SK-N-SH treated with all-trans-retinoic acid at 6 μM for 48 hours (cell line): Measurements from ENCODE around the gene LRRC18.

Experiments
- ATAC-seq: fragments of 200-7000 bp; cut with Tn5 transposase; 3 replicates; pipeline ENCODE4 v1.9.1; 2020; ENCODE audit warnings: mild to moderate bottlenecking, moderate library complexity
- ARNTL ChIP-seq: fragments of 450-650 bp; formaldehyde crosslinking; IDR thresholded peaks from 2 replicates; pipeline ENCODE4 v1.5.0; 2020; ENCODE audit warnings: low read depth, mild to moderate bottlenecking, moderate library complexity, borderline replicate concordance
- BACH2 ChIP-seq: fragments of 250-450 bp; sonication (Bioruptor Pico); IDR thresholded peaks from 2 replicates; pipeline ENCODE4 v1.9.0; 2021; ENCODE audit warnings: mild to moderate bottlenecking, borderline replicate concordance
- CREB5 ChIP-seq: fragments of 250-450 bp; sonication (Bioruptor Pico); IDR thresholded peaks from 2 replicates; pipeline ENCODE4 v1.5.1; 2020; ENCODE audit warnings: low read depth, mild to moderate bottlenecking, moderate library complexity
- CSDC2 ChIP-seq: fragments of 250-450 bp; sonication (Bioruptor Pico); IDR thresholded peaks from 2 replicates; pipeline ENCODE4 v1.5.0; 2020; ENCODE audit warnings: mild to moderate bottlenecking, moderate library complexity
- CSRNP3 ChIP-seq: fragments of 250-450 bp; sonication (Bioruptor Pico); IDR thresholded peaks from 2 replicates; pipeline ENCODE4 v1.5.1; 2021; ENCODE audit warnings: mild to moderate bottlenecking, moderate library complexity
- ESRRG ChIP-seq: fragments of 250-450 bp; sonication (Bioruptor Pico); IDR thresholded peaks from 2 replicates; pipeline ENCODE4 v1.6.1; 2021; ENCODE audit warnings: mild to moderate bottlenecking
- ISL1 ChIP-seq: fragments of 250-450 bp; sonication (Bioruptor Pico); IDR thresholded peaks from 2 replicates; pipeline ENCODE4 v2.1.2; 2022; ENCODE audit warnings: mild to moderate bottlenecking, moderate library complexity
- POU6F1 ChIP-seq: fragments of 250-450 bp; sonication (Bioruptor Pico); IDR thresholded peaks from 2 replicates; pipeline ENCODE4 v1.8.0; 2021; ENCODE audit warnings: low read depth, mild to moderate bottlenecking, moderate library complexity, borderline replicate concordance
- PPARA ChIP-seq: fragments of 250-450 bp; sonication (Bioruptor Pico); IDR thresholded peaks from 2 replicates; pipeline ENCODE4 v1.5.0; 2020; ENCODE audit warnings: mild to moderate bottlenecking, borderline replicate concordance
- RARB ChIP-seq: fragments of 250-450 bp; sonication (Bioruptor Pico); IDR thresholded peaks from 2 replicates; pipeline ENCODE4 v1.8.0; 2021; ENCODE audit warnings: mild to moderate bottlenecking, moderate library complexity
- SNAI2 ChIP-seq: fragments of 250-450 bp; sonication (Bioruptor Pico); IDR thresholded peaks from 2 replicates; pipeline ENCODE4 v1.5.0; 2020; ENCODE audit warnings: mild to moderate bottlenecking, moderate library complexity
- TCF4 ChIP-seq: fragments of 250-450 bp; sonication (Bioruptor Pico); IDR thresholded peaks from 2 replicates; pipeline ENCODE4 v1.8.0; 2021; ENCODE audit warnings: mild to moderate bottlenecking, moderate library complexity, borderline replicate concordance
- TOX ChIP-seq: fragments of 250-450 bp; sonication (Bioruptor Pico); IDR thresholded peaks from 2 replicates; pipeline ENCODE4 v1.8.0; 2021; ENCODE audit warnings: mild to moderate bottlenecking, moderate library complexity, borderline replicate concordance
- TSHZ2 ChIP-seq: fragments of 250-450 bp; sonication (Bioruptor Pico); IDR thresholded peaks from 2 replicates; pipeline ENCODE4 v1.5.0; 2020; ENCODE audit warnings: mild to moderate bottlenecking, moderate library complexity
- ZC3H10 ChIP-seq: fragments of 250-450 bp; sonication (Bioruptor Pico); IDR thresholded peaks from 2 replicates; pipeline ENCODE4 v1.5.1; 2021; ENCODE audit warnings: mild to moderate bottlenecking, moderate library complexity
- ZFP30 ChIP-seq: fragments of 450-650 bp; formaldehyde crosslinking; IDR thresholded peaks from 2 replicates; pipeline ENCODE4 v1.5.0; 2022; ENCODE audit warnings: mild to moderate bottlenecking, moderate library complexity
- ZNF565 ChIP-seq: fragments of 450-650 bp; formaldehyde crosslinking; conservative IDR thresholded peaks from 2 replicates; pipeline ENCODE4 v1.5.0; 2020; ENCODE audit warnings: low read depth, mild to moderate bottlenecking, moderate library complexity
- ZNF70 ChIP-seq: fragments of 450-650 bp; formaldehyde crosslinking; IDR thresholded peaks from 2 replicates; pipeline ENCODE4 v1.5.0; 2020; ENCODE audit warnings: mild to moderate bottlenecking, moderate library complexity
- ZNF8 ChIP-seq: fragments of 450-650 bp; formaldehyde crosslinking; IDR thresholded peaks from 2 replicates; pipeline ENCODE4 v1.5.0; 2020; ENCODE audit warnings: mild to moderate bottlenecking, moderate library complexity

The LRRC18 gene

GRCh38 chr10:48881937-48882336, 57.7 kb downstream of the LRRC18 start:
- TF ChIP-seq ZNF565 (no peak), ARNTL (CRISPR knock-in tag) (no peak), ZFP30 (CRISPR knock-in tag) (no peak), ZNF70 (CRISPR knock-in tag) (no peak), ISL1 (no peak), ZNF8 (CRISPR knock-in tag) (no peak), SNAI2 (CRISPR knock-in tag) (no peak), PPARA (no peak), CREB5 (CRISPR knock-in tag) (no peak), POU6F1 (no peak), RARB (CRISPR knock-in tag) (no peak), CSDC2 (CRISPR knock-in tag) (no peak), BACH2 (CRISPR knock-in tag) (no peak), CSRNP3 (no peak), TOX (CRISPR knock-in tag) (no peak), ESRRG (CRISPR knock-in tag) (no peak), TSHZ2 (CRISPR knock-in tag) (no peak)
- ATAC-seq, result no peak

- no peak for ATAC-seq
- TF ChIP-seq ZNF8 (CRISPR knock-in tag) (no peak), ISL1 (no peak), ZNF70 (CRISPR knock-in tag) (no peak), ZFP30 (CRISPR knock-in tag) (no peak)
Measured at GRCh38 chr10:48880016-48880705, 59.5 kb downstream of the LRRC18 start.

GRCh38 chr10:48879451-48879850, 60.2 kb downstream of the LRRC18 start:
- TF ChIP-seq ZC3H10 (CRISPR knock-in tag) (no peak), ZFP30 (CRISPR knock-in tag) (no peak), RARB (CRISPR knock-in tag) (no peak), POU6F1 (no peak), ISL1 (no peak), ZNF70 (CRISPR knock-in tag) (no peak), PPARA (no peak), CSRNP3 (no peak), TCF4 (no peak), CSDC2 (CRISPR knock-in tag) (no peak), TOX (CRISPR knock-in tag) (no peak)
- ATAC-seq, result no peak
